Measurements from ENCODE around the gene HOXA6.

The HOXA6 gene

GRCh38 chr7:27146491-27147198 lies 929 bp downstream of the HOXA6 start:
- H3K36me3 ChIP-seq (ENCODE audit: insufficient read depth, low read length), result peaks cover 13% of the 10 kb centered on the region
- no peaks in the 10 kb centered on the region for H3K27me3 ChIP-seq (ENCODE audit: insufficient read depth, low read length, poor library complexity)
- no peaks in the 10 kb centered on the region for H3K9me3 ChIP-seq (ENCODE audit: insufficient read depth, low read length, severe bottlenecking)
- H3K4me1 ChIP-seq (ENCODE audit: insufficient read depth, low read length), result peaks cover 26% of the 10 kb centered on the region
- H4K20me1 ChIP-seq (ENCODE audit: insufficient read depth, low read length), result no peaks in the 10 kb centered on the region
- no peak overlapping the region for H3K9ac ChIP-seq (ENCODE audit: low read depth, low read length)
- H2AFZ ChIP-seq (ENCODE audit: low read depth, low read length), result no peak overlapping the region
- ATAC-seq (ENCODE audit: insufficient read depth, low read depth) (no peak), DNase-seq (no peak)
- no peak overlapping the region for H3K4me2 ChIP-seq (ENCODE audit: insufficient read depth, low read length)
- H3K27ac ChIP-seq (ENCODE audit: low read length), result no peak overlapping the region
- TF ChIP-seq EZH2 (IDR thresholded peaks at IDR 0.05; ENCODE audit: borderline replicate concordance, low read depth, low read length, severe bottlenecking) (no peak), CTCF (IDR thresholded peaks at IDR 0.05; ENCODE audit: borderline replicate concordance, extremely low read depth, low read length, poor library complexity, severe bottlenecking) (no peak)
- peaks cover 28% of the 10 kb centered on the region for H3K79me2 ChIP-seq (ENCODE audit: insufficient read depth, low read length)
- no peak overlapping the region for H3K4me3 ChIP-seq (ENCODE audit: low read depth in 1 of 2, low read length in 2 of 2)

GRCh38 chr7:27145914-27146412 lies 1.6 kb downstream of the HOXA6 start:
- peaks cover 19% of the 10 kb centered on the region for H3K4me1 ChIP-seq (ENCODE audit: insufficient read depth, low read length)
- no peak for ATAC-seq (ENCODE audit: insufficient read depth, low read depth)
- no peak overlapping the region for H3K9ac ChIP-seq (ENCODE audit: low read depth, low read length)
- H4K20me1 ChIP-seq (ENCODE audit: insufficient read depth, low read length), result no peaks in the 10 kb centered on the region
- H3K36me3 ChIP-seq (ENCODE audit: insufficient read depth, low read length), result peaks cover 13% of the 10 kb centered on the region
- DNase-seq, result no peak
- H3K9me3 ChIP-seq (ENCODE audit: insufficient read depth, low read length, severe bottlenecking), result no peaks in the 10 kb centered on the region
- H2AFZ ChIP-seq (ENCODE audit: low read depth, low read length), result no peak overlapping the region
- H3K79me2 ChIP-seq (ENCODE audit: insufficient read depth, low read length), result peaks cover 28% of the 10 kb centered on the region
- no peak overlapping the region for H3K4me3 ChIP-seq (ENCODE audit: low read depth in 1 of 2, low read length in 2 of 2)
- no peak overlapping the region for H3K27ac ChIP-seq (ENCODE audit: low read length)
- TF ChIP-seq CTCF (IDR thresholded peaks at IDR 0.05; ENCODE audit: borderline replicate concordance, extremely low read depth, low read length, poor library complexity, severe bottlenecking), result no peak
- TF ChIP-seq EZH2 (IDR thresholded peaks at IDR 0.05; ENCODE audit: borderline replicate concordance, low read depth, low read length, severe bottlenecking), result no peak
- no peaks in the 10 kb centered on the region for H3K27me3 ChIP-seq (ENCODE audit: insufficient read depth, low read length, poor library complexity)
- no peak overlapping the region for H3K4me2 ChIP-seq (ENCODE audit: insufficient read depth, low read length)

GRCh38 chr7:27145165-27145913 lies 2.2 kb downstream of the HOXA6 start:
- no peak overlapping the region for H3K4me2 ChIP-seq (ENCODE audit: insufficient read depth, low read length)
- no peaks in the 10 kb centered on the region for H4K20me1 ChIP-seq (ENCODE audit: insufficient read depth, low read length)
- H3K79me2 ChIP-seq (ENCODE audit: insufficient read depth, low read length), result peaks cover 24% of the 10 kb centered on the region
- H3K36me3 ChIP-seq (ENCODE audit: insufficient read depth, low read length), result peaks cover 13% of the 10 kb centered on the region
- no peak overlapping the region for H3K27ac ChIP-seq (ENCODE audit: low read length)
- H3K4me3 ChIP-seq (ENCODE audit: low read depth in 1 of 2, low read length in 2 of 2), result no peak overlapping the region
- H3K9ac ChIP-seq (ENCODE audit: low read depth, low read length), result no peak overlapping the region
- H2AFZ ChIP-seq (ENCODE audit: low read depth, low read length), result no peak overlapping the region
- DNase-seq, result no peak
- TF ChIP-seq EZH2 (IDR thresholded peaks at IDR 0.05; ENCODE audit: borderline replicate concordance, low read depth, low read length, severe bottlenecking) (no peak), CTCF (IDR thresholded peaks at IDR 0.05; ENCODE audit: borderline replicate concordance, extremely low read depth, low read length, poor library complexity, severe bottlenecking) (no peak)
- no peaks in the 10 kb centered on the region for H3K27me3 ChIP-seq (ENCODE audit: insufficient read depth, low read length, poor library complexity)
- peaks cover 19% of the 10 kb centered on the region for H3K4me1 ChIP-seq (ENCODE audit: insufficient read depth, low read length)
- no peak for ATAC-seq (ENCODE audit: insufficient read depth, low read depth)
- H3K9me3 ChIP-seq (ENCODE audit: insufficient read depth, low read length, severe bottlenecking), result no peaks in the 10 kb centered on the region

All from DND-41 (cell line).